ENCODE data around the gene MAP4K5. TPM values are rescaled to one million over a fixed set of nuclear protein-coding genes. Genes with fewer than 3 reads are reported as not detected.

MAP4K5 gene
- total RNA-seq, 1 donor: 134 TPM

DNA sequence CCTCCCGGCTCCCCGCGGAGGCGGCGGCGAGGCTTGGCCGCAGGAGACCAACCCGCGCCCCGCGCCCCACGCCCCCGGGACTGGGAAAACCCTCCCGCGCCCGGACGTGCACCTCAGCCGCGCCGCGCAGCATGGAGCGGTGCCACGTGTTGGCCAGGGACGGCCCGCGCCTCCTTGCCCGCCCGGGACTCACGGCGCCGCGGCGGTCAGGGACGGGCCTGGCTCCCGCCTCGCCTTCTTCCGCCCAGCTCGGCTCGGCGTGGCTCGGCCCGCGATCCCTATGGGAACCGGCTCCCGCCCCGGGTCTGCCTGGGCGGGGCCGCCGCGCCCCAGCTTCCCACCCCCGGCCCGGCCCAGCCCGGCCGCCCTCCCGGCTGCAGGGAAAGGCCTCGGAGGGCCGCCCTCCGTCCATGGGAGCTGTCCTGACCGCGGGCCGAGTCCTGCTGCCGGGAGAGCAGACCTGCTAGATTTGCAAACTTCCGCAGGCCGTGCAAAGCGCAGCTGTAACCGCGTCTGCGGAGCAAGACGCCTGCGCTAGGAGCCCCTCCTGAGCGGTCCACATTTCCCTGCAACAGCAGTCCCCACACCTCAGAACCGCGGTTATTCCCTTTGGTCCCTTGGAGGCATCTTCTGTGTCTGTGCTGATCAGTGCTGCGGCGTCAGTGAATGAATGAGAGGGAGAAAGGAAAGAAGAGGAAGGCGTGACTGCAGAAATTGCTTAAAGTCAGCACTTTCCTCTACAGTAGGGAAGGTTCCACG, 135.6 kb downstream of the MAP4K5 start, which contains the start of gene CDKL1:
Gene CDKL1 (minus strand): TSS at position 251 of the 759 bp plus-strand sequence. CDS start 1,013 bp downstream, outside the sequence.
- Histone ChIP-seq H2AFZ (ENCODE audit: low read length) (peak within 1 kb of the TSS; percentile 93), H3K4me2 (ENCODE audit: insufficient read depth, low read length) (peak within 1 kb of the TSS; percentile 95), H4K20me1 (ENCODE audit: insufficient read depth, low read length) (no peaks in the 10 kb centered on the region), H3K9me3 (ENCODE audit: low read depth, low read length) (no peaks in the 10 kb centered on the region), H3K4me1 (ENCODE audit: insufficient read depth, low read length) (peaks cover 34% of the 10 kb centered on the region), H3K36me3 (ENCODE audit: insufficient read depth, low read length) (no peaks in the 10 kb centered on the region), H3K4me3 (ENCODE audit: insufficient read depth, low read length) (peak within 1 kb of the TSS; percentile 87), H3K27ac (ENCODE audit: low read depth, low read length) (peak within 1 kb of the TSS; percentile 79), H3K27me3 (ENCODE audit: insufficient read depth, low read length) (no peaks in the 10 kb centered on the region), H3K79me2 (ENCODE audit: insufficient read depth, low read length) (peaks cover 3% of the 10 kb centered on the region)
- TF ChIP-seq, protein P1, sequence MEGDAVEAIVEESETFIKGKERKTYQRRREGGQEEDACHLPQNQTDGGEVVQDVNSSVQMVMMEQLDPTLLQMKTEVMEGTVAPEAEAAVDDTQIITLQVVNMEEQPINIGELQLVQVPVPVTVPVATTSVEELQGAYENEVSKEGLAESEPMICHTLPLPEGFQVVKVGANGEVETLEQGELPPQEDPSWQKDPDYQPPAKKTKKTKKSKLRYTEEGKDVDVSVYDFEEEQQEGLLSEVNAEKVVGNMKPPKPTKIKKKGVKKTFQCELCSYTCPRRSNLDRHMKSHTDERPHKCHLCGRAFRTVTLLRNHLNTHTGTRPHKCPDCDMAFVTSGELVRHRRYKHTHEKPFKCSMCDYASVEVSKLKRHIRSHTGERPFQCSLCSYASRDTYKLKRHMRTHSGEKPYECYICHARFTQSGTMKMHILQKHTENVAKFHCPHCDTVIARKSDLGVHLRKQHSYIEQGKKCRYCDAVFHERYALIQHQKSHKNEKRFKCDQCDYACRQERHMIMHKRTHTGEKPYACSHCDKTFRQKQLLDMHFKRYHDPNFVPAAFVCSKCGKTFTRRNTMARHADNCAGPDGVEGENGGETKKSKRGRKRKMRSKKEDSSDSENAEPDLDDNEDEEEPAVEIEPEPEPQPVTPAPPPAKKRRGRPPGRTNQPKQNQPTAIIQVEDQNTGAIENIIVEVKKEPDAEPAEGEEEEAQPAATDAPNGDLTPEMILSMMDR (IDR thresholded peaks at IDR 0.05; ENCODE audit: extremely low read depth, low read depth, low read length): no peak
- peak; percentile 92 for DNase-seq (ENCODE audit: insufficient read length, low spot score, missing footprints)

DNA sequence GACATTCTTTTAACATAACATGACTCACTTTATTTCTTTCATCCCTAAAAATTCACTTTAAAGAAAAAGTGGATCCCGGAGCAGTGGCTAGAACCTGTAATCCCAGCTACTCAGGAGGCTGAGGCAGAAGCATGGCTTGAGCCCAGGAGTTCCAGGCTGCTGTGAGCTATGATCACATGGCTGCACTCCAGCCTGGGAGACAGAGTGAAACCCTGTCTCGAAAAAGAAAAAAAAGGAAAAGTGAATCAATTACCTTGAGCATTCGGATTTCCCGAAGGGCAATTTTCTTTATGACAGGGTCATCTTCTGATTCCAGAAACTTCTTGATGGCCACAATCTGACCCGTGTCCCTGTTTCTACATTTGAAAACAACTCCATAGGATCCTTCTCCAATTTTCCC, 136.9 kb downstream of the MAP4K5 start:
- H3K27ac ChIP-seq (ENCODE audit: low read depth, low read length): peak overlapping the region; percentile 79
- peak overlapping the region; percentile 87 for H3K4me3 ChIP-seq (ENCODE audit: insufficient read depth, low read length)
- no peaks in the 10 kb centered on the region for H3K9me3 ChIP-seq (ENCODE audit: low read depth, low read length)
- peak overlapping the region; percentile 95 for H3K4me2 ChIP-seq (ENCODE audit: insufficient read depth, low read length)
- no peaks in the 10 kb centered on the region for H4K20me1 ChIP-seq (ENCODE audit: insufficient read depth, low read length)
- H3K27me3 ChIP-seq (ENCODE audit: insufficient read depth, low read length): no peaks in the 10 kb centered on the region
- no peak for DNase-seq (ENCODE audit: insufficient read length, low spot score, missing footprints)
- H2AFZ ChIP-seq (ENCODE audit: low read length): no peak overlapping the region
- peaks cover 3% of the 10 kb centered on the region for H3K79me2 ChIP-seq (ENCODE audit: insufficient read depth, low read length)
- TF ChIP-seq, protein P1 (IDR thresholded peaks at IDR 0.05; ENCODE audit: extremely low read depth, low read depth, low read length): no peak
- peaks cover 32% of the 10 kb centered on the region for H3K4me1 ChIP-seq (ENCODE audit: insufficient read depth, low read length)
- no peaks in the 10 kb centered on the region for H3K36me3 ChIP-seq (ENCODE audit: insufficient read depth, low read length)

DNA sequence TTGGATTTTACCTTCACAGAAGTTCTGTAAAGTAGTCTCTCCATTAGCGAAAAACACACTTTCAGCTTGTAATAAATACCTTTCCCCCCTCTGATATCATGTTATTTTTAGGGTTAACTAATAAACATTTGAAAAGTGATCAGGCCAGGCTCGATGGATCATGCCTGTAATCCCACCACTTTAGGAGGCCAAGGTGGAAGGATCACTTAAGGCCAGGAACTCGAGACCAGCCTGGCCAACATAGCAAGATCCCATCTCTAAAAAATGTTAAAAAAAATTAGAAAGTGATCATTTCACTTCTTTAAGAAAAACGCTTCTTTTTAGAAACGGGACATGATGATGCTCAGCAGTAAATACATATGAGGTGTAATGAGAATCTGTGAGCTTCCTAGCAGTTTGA, 137.7 kb downstream of the MAP4K5 start:
- H3K4me1 ChIP-seq (ENCODE audit: insufficient read depth, low read length): peaks cover 24% of the 10 kb centered on the region
- H3K4me2 ChIP-seq (ENCODE audit: insufficient read depth, low read length): no peak overlapping the region
- peaks cover 3% of the 10 kb centered on the region for H3K79me2 ChIP-seq (ENCODE audit: insufficient read depth, low read length)
- no peaks in the 10 kb centered on the region for H3K36me3 ChIP-seq (ENCODE audit: insufficient read depth, low read length)
- H3K27ac ChIP-seq (ENCODE audit: low read depth, low read length): no peak overlapping the region
- DNase-seq (ENCODE audit: insufficient read length, low spot score, missing footprints): no peak
- H2AFZ ChIP-seq (ENCODE audit: low read length): no peak overlapping the region
- H3K4me3 ChIP-seq (ENCODE audit: insufficient read depth, low read length): no peak overlapping the region
- H3K27me3 ChIP-seq (ENCODE audit: insufficient read depth, low read length): no peaks in the 10 kb centered on the region
- TF ChIP-seq, protein P1 (IDR thresholded peaks at IDR 0.05; ENCODE audit: extremely low read depth, low read depth, low read length): no peak
- no peaks in the 10 kb centered on the region for H4K20me1 ChIP-seq (ENCODE audit: insufficient read depth, low read length)
- H3K9me3 ChIP-seq (ENCODE audit: low read depth, low read length): no peaks in the 10 kb centered on the region

DNA sequence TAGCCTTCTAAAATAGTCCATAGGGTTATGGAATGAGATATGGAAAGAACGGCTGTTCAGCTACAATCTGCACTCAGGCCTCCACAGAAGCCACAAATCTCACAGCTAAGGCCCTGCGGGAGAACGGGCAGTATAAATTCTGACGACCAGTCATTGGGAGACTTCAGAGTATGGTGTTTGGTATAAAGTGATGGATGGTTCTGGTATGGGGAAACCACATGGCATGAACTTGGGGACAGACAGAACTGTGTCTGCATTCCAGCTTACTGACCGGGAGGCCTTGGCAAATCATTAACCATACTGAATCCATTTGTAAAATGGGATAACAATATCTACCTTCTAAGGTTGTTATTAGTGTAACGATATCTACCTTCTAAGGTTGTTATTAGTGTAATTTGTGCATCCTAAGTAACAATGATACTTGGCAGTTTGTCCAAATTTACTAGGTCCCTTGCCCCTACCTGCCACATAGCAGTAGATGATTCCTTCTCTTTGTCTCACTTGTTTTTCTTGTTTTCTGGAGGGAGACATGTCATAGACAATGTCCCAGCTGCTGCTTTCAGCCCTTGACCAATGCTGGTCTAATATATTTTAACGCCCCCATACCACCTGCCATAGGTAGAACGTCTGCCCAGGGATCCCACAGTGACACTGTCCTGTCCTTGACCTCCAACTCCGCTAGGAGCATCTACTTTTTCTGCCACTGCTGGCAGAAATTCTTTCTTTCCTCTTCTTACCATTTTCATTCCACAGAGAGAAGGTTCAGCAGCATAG, 142.5 kb downstream of the MAP4K5 start:
- Histone ChIP-seq H4K20me1 (ENCODE audit: insufficient read depth, low read length) (no peaks in the 10 kb centered on the region), H3K27me3 (ENCODE audit: insufficient read depth, low read length) (no peaks in the 10 kb centered on the region), H3K36me3 (ENCODE audit: insufficient read depth, low read length) (no peaks in the 10 kb centered on the region), H3K4me2 (ENCODE audit: insufficient read depth, low read length) (no peak overlapping the region), H3K27ac (ENCODE audit: low read depth, low read length) (no peak overlapping the region), H3K4me3 (ENCODE audit: insufficient read depth, low read length) (no peak overlapping the region), H3K4me1 (ENCODE audit: insufficient read depth, low read length) (no peaks in the 10 kb centered on the region), H3K9me3 (ENCODE audit: low read depth, low read length) (no peaks in the 10 kb centered on the region), H2AFZ (ENCODE audit: low read length) (no peak overlapping the region), H3K79me2 (ENCODE audit: insufficient read depth, low read length) (no peaks in the 10 kb centered on the region)
- DNase-seq (ENCODE audit: insufficient read length, low spot score, missing footprints): no peak
- TF ChIP-seq, protein P1 (IDR thresholded peaks at IDR 0.05; ENCODE audit: extremely low read depth, low read depth, low read length): no peak

Measured in osteoblast (primary cell).